ENCODE measurements around the gene C1orf122. TPM values are rescaled to one million over a fixed set of nuclear protein-coding genes. Genes with fewer than 3 reads are reported as not detected.

Gene C1orf122
- total RNA-seq, 2 donors from 2014 or later: 57.3 to 60.8 TPM

- Mint-ChIP-seq H3K27ac (no peak overlapping the region), H3K4me1 (peaks cover 9% of the 10 kb centered on the region), H3K27me3 (ENCODE audit: insufficient read depth) (no peaks in the 10 kb centered on the region), H3K36me3 (ENCODE audit: low read depth) (peaks cover 50% of the 10 kb centered on the region), H3K4me3 (no peak overlapping the region), H3K9me3 (no peaks in the 10 kb centered on the region)
- H3K27ac ChIP-seq (ENCODE audit: low read depth, low read length): no peak overlapping the region
- H3K36me3 ChIP-seq (ENCODE audit: control insufficient read depth, insufficient read depth, low read length): peaks cover 40% of the 10 kb centered on the region
- no peak overlapping the region for H3K4me3 ChIP-seq (ENCODE audit: low read length)
- TF ChIP-seq, protein P1, sequence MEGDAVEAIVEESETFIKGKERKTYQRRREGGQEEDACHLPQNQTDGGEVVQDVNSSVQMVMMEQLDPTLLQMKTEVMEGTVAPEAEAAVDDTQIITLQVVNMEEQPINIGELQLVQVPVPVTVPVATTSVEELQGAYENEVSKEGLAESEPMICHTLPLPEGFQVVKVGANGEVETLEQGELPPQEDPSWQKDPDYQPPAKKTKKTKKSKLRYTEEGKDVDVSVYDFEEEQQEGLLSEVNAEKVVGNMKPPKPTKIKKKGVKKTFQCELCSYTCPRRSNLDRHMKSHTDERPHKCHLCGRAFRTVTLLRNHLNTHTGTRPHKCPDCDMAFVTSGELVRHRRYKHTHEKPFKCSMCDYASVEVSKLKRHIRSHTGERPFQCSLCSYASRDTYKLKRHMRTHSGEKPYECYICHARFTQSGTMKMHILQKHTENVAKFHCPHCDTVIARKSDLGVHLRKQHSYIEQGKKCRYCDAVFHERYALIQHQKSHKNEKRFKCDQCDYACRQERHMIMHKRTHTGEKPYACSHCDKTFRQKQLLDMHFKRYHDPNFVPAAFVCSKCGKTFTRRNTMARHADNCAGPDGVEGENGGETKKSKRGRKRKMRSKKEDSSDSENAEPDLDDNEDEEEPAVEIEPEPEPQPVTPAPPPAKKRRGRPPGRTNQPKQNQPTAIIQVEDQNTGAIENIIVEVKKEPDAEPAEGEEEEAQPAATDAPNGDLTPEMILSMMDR (conservative IDR thresholded peaks at IDR 0.05): no peak
- H3K4me1 ChIP-seq (ENCODE audit: control insufficient read depth, insufficient read depth, low read length): no peaks in the 10 kb centered on the region
- no peak overlapping the region for H3K9ac ChIP-seq (ENCODE audit: extremely low read depth, low read length, poor library complexity, severe bottlenecking)
- 94 to 100% methylated on average over 5 to 7 of the region's 7 CpGs for WGBS, 2 experiments (ENCODE audit: insufficient coverage in 1 of 2, insufficient read length in 1 of 2)
- no peaks in the 10 kb centered on the region for H3K27me3 ChIP-seq (ENCODE audit: control insufficient read depth, insufficient read depth, low read length, poor library complexity, severe bottlenecking)
- H3K9me3 ChIP-seq (ENCODE audit: control insufficient read depth, low read length): no peaks in the 10 kb centered on the region
- DNase-seq: no peak
Measured at GRCh38 chr1:37814252-37814651, 6.7 kb downstream of the C1orf122 start.

GRCh38 chr1:37817481-37817880 lies 9.9 kb downstream of the C1orf122 start:
- no peaks in the 10 kb centered on the region for H3K27me3 Mint-ChIP-seq (ENCODE audit: insufficient read depth)
- Histone ChIP-seq H3K27me3 (ENCODE audit: control insufficient read depth, insufficient read depth, low read length, poor library complexity, severe bottlenecking) (no peaks in the 10 kb centered on the region), H3K27ac (ENCODE audit: low read depth, low read length) (no peak overlapping the region), H3K36me3 (ENCODE audit: control insufficient read depth, insufficient read depth, low read length) (peaks cover 49% of the 10 kb centered on the region), H3K4me1 (ENCODE audit: control insufficient read depth, insufficient read depth, low read length) (no peaks in the 10 kb centered on the region), H3K4me3 (ENCODE audit: low read length) (no peak overlapping the region), H3K9me3 (ENCODE audit: control insufficient read depth, low read length) (no peaks in the 10 kb centered on the region), H3K9ac (ENCODE audit: extremely low read depth, low read length, poor library complexity, severe bottlenecking) (no peak overlapping the region)
- H3K9me3 Mint-ChIP-seq: no peaks in the 10 kb centered on the region
- DNase-seq: peak; percentile 70
- WGBS, 2 experiments (ENCODE audit: insufficient coverage in 1 of 2, insufficient read length in 1 of 2): 56 to 57% methylated on average over 2 of the region's 2 CpGs
- H3K4me3 Mint-ChIP-seq: no peak overlapping the region
- H3K36me3 Mint-ChIP-seq (ENCODE audit: low read depth): peaks cover 58% of the 10 kb centered on the region
- no peaks in the 10 kb centered on the region for H3K4me1 Mint-ChIP-seq
- TF ChIP-seq, protein P1 (conservative IDR thresholded peaks at IDR 0.05): peak; percentile 61
- H3K27ac Mint-ChIP-seq: peak overlapping the region; percentile 72

DNA sequence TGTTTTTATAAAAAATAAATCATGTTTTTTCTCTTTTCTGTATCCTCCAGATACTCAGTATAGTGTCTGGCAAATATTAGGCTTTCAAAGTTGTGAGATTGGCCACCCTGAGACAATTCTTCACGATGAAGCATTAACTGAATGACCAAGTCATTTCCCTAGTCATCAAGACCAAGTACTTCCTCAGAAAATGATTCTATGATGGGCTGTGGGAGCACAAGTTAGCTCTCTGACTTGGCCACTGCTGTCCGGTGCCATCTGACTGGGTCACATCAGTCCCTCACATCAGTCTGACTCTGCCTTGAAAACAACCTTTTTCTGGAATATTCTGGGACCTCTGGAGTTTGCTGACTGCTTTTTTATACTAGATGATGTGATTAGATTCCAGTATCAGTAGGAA lies 13.9 kb downstream of the C1orf122 start:
- Histone ChIP-seq H3K27ac (ENCODE audit: low read depth, low read length) (no peak overlapping the region), H3K9me3 (ENCODE audit: control insufficient read depth, low read length) (no peaks in the 10 kb centered on the region), H3K9ac (ENCODE audit: extremely low read depth, low read length, poor library complexity, severe bottlenecking) (no peak overlapping the region), H3K27me3 (ENCODE audit: control insufficient read depth, insufficient read depth, low read length, poor library complexity, severe bottlenecking) (no peaks in the 10 kb centered on the region), H3K4me3 (ENCODE audit: low read length) (no peak overlapping the region), H3K4me1 (ENCODE audit: control insufficient read depth, insufficient read depth, low read length) (no peaks in the 10 kb centered on the region), H3K36me3 (ENCODE audit: control insufficient read depth, insufficient read depth, low read length) (peaks cover 46% of the 10 kb centered on the region)
- Mint-ChIP-seq H3K27me3 (ENCODE audit: insufficient read depth) (no peaks in the 10 kb centered on the region), H3K27ac (no peak overlapping the region), H3K4me1 (no peaks in the 10 kb centered on the region), H3K36me3 (ENCODE audit: low read depth) (peaks cover 54% of the 10 kb centered on the region), H3K9me3 (no peaks in the 10 kb centered on the region), H3K4me3 (no peak overlapping the region)
- DNase-seq: no peak
- 88 to 90% methylated on average over 1 to 2 of the region's 2 CpGs for WGBS, 2 experiments (ENCODE audit: insufficient coverage in 1 of 2, insufficient read length in 1 of 2)
- TF ChIP-seq, protein P1 (conservative IDR thresholded peaks at IDR 0.05): no peak
